HG02884 (cell line): ENCODE results near the gene LAMA4.

Experiments
- ATAC-seq: cut with Tn5 transposase; IDR thresholded peaks from one replicate; pipeline ENCODE4 v1.9.1; 2021; ENCODE audit warnings: mild to moderate bottlenecking, moderate library complexity; ENCODE audit not compliant: unreplicated experiment

Gene LAMA4

GRCh38 chr6:112274774-112275173 lies 20.4 kb upstream of the LAMA4 start:
- ATAC-seq, result no peak

GRCh38 chr6:112272799-112273198 lies 18.4 kb upstream of the LAMA4 start:
- ATAC-seq, result no peak

DNA sequence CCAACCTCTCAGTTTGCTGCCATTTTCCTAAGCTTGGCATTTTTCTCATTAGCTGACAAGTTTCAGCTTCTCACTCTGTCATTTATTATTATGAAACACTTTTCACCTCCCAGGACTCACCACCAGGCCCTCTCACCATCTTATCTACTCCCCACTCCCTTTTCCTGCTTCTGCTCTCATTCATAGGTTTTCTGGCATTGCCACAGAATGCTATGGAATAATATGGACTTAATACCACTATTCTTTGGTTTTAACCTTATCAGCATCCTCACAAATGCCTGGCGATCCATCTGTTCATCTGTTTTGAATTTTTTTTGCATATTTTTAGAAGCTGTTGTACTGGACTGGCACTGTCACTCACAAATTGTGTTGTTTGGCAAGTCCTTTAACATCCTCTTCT lies 16.4 kb upstream of the LAMA4 start:
- ATAC-seq, result no peak

DNA sequence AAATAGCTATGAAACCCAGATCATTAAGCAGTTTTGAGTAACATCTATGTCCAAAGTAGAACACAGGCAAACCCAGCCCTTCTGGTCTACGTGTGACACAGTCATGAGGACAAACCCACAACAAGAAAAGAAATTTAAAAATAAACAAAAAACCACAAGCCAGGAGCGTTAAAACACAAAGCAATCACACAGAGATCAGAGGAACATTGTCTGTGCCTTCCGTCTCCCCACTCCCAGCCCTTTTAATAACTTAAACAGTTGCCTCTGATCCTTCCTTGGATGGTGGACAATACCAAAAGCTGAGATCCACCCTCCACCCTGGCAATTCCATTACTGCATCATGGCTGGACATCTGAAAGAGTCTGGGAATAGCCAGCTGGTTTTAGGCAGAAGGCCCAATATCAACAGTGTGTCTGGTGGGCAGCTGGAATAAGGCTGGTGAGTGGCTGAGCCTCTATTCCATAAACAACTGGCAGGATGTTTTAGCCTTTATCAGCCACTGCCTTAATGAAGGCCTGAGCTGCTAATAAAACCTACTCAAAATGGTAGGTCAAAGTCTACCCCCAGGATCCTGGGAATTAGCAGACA lies 15.7 kb upstream of the LAMA4 start:
- ATAC-seq, result no peak

- ATAC-seq, result no peak
Observed at GRCh38 chr6:112269114-112269513, 14.7 kb upstream of the LAMA4 start.

GRCh38 chr6:112268654-112269053 lies 14.3 kb upstream of the LAMA4 start:
- ATAC-seq, result no peak

GRCh38 chr6:112268019-112268418 lies 13.7 kb upstream of the LAMA4 start:
- ATAC-seq, result no peak

GRCh38 chr6:112266331-112266730 lies 12.0 kb upstream of the LAMA4 start:
- ATAC-seq, result no peak

GRCh38 chr6:112259337-112259675 lies 4.9 kb upstream of the LAMA4 start:
- no peak for ATAC-seq

DNA sequence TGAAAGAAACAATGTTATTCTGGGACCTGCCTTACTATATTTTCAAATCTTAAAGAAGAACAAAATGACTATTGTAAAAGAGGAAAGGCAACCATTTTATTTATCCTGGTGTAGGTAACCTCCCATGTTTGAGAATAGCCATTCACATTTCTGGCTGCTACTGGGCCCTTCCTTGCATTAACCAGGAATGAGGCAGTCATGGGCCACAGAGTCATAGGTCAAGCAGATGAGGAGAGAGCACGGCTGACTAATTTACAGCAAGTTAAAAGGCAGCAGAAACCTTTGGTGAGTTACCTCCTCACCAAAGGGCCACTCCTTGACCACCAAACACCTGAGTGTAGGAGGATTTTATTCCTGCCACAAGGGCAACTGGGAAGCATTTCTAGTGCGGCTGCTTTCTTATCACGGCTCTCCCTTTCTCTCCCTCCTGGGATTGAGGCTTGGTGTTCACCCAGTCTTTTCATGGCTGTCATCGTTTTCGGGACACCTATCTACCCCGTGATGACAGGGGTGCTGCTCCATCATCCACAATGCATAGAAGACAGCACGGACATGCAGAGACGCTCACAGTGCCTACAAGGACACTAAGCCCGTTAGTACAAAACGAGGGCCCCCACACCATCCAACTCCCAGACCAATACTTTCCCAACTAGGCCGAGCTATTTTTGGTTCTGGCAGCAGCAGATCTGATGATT lies 4.4 kb upstream of the LAMA4 start:
- no peak for ATAC-seq

DNA sequence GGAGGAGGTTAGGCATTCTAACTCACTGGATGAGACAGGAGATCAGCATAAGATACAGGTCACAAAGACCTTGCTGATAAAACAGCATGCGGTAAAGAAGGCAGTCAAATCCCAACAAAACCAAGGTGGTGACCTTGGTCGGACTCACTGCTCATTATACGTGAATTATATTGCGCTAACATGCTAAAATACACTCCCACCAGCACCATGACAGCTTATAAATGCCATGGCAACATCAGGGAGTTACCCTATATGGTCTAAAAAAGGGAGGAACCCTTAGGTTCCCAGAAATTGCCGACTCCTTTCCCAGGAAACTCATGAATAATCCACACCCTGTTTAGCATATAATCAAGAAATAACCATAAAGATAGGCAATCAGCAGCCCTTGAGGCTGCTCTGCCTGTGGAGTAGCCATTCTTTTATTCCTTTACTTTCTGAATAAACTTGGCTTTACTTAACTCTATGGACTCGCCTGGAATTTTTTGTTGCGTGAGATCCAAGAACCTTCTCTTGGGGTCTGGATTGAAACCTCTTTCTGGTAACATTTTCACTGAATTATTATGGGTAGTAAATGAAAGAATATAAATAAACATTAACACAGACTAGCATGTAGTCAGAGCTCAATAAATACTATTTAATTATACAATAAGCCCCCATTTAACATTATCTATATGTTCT lies 3.0 kb upstream of the LAMA4 start:
- ATAC-seq, result no peak

DNA sequence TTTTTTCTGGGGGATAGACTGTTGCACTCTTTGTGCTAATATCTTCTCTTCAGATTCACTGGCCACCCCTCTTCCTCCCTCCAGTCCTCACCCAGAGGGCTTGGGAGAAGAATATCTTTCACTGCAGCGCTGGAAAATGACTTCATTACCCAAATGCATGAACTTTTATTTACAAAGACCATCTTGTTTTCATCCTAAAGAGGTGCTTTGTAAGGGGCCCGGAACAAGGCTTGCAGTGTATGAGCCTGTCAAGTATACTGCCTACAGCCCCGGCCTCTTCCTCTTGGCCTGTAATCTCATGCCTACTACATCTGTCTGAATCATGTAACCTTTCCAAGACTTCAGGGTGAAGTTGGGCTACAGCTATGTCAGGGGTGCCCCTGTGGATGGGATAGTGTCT lies 554 bp upstream of the LAMA4 start:
- ATAC-seq, result no peak

GRCh38 chr6:112253498-112253840 lies 898 bp downstream of the LAMA4 start:
- ATAC-seq, result no peak

DNA sequence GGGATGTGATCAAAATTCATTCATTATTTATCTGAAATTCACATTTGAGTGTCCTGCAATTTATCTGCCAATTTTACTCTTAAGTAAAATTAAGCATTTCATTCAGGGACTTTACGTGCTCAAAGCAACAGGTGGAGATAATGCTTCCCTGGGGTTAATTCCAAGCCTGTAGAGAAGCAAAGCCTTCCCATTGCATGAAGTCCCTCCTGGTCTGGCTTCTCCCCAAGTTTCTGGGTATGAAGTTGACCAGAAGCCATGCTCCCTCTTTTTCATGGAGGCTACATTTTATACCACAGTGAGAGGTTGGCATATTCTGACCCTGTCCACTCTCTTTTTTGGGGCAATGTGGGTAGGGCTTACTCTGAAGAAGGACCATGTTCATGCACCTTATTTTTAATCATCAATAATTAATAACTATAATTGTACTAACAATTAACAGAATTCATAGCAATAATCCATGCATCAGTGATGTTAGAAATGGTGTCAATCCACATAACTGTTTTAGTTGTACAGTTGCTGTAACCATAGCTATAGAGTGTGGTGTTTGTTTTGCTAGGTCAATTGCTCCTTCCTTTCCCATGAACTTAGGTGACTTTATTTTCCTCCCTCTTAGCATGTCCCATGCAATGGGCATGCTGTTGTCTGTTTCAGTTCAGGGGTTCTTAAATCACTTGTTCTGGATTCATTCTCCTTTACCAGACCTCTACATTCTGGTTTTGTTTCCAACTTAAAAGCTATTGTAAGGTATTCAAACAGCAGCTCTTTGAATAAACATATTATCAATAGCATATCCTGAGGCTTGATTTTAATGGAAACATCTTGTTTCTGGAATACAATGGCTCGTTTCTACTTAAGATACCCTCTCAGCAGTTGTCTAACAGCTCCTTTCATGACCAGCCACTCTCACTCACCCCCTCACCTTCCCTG lies 1.5 kb downstream of the LAMA4 start:
- ATAC-seq, result no peak

GRCh38 chr6:112251171-112251875 lies 3.0 kb downstream of the LAMA4 start:
- ATAC-seq, result no peak

GRCh38 chr6:112249489-112249888 lies 4.9 kb downstream of the LAMA4 start:
- no peak for ATAC-seq

DNA sequence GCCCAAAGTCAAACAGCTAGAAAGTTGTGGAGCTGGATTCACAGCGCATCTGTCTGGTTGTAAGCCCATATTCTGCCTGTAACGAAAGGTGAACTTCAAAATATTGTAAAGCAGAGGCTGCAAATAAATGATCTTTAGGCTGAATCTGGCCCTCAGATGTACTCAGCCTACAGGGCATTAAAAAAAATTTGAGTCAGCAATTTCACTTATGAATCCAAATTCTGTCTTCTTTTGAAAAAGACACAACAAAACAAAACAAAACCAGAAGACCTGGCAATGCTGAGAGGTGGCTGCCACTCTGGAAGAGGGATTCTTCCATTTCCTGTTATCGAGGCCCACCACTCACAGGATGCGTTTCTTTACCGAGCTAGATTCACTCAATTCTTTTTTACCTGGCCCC lies 7.1 kb downstream of the LAMA4 start:
- ATAC-seq, result no peak

DNA sequence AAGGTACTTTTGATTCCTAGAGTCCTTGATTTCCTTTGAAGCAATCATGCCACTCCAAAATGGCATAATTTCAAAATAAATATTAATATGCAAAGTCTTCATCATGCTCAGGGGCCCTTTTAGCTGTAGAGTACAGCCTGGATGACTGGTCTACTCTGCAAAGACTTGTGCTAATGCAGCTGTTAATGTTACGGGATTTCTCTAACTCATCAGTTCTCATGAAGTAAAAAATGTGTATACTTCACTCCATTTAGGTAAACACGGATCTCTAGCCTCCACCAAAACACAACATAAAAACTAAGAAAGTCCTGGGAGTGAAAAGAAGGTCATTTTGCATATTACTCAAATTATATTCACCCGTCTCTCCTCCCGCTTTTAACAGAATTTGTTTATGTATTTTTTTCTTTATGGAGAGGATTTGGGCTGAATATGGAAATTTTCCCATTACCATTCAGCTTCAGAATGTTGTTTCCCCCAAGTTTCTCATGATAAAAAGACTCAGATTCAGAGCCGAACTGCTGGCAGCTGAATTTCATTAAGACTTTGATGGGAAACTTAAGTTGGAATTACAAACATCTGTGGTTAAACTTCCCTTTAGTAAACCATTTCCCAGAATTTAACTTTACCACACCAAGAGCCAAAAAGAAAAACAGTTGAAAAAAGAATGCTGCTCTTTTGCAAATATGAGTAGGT lies 8.7 kb downstream of the LAMA4 start:
- ATAC-seq, result no peak

GRCh38 chr6:112243861-112244827 lies 10.2 kb downstream of the LAMA4 start:
- no peak for ATAC-seq
